ENCODE measurements around the gene EI24.

DNA sequence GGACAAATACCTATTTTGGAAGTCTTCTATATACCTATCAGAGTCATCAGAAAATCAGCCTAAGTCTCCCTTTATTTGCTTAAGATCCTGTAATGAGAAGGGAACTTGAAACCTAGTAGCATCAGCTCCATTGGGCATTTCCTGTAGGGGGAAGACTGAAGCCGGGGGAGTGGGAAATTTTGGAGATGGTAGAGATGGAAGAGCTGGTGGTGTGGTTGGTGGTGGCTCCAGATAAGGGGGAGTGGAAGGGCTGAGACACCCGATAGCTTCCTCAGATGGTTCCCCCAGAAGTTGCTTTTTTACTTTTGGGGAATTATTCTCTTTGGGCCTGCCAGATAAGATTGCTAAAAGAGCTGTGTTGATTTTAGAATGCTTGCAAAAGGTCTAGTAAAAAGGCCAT lies 16.4 kb upstream of the EI24 start:
- TF ChIP-seq CTCF (IDR thresholded peaks at IDR 0.05 in 2 of 3, conservative IDR thresholded peaks at IDR 0.05 in 1 of 3; ENCODE audit: insufficient read depth in 2 of 3, low read depth in 1 of 3, low read length in 3 of 3) (peak in 2 of 3 experiments; percentile 0 to 1; a peak in 1 of 6 replicates), ZNF384 (IDR thresholded peaks at IDR 0.05; ENCODE audit: low read depth, low read length) (peak; percentile 52), MLX (CRISPR knock-in tag; conservative IDR thresholded peaks at IDR 0.05) (no peak), NFE2L1 (tag; IDR thresholded peaks at IDR 0.05; ENCODE audit: borderline replicate concordance, low read depth) (no peak), FOXM1 (IDR thresholded peaks at IDR 0.05; ENCODE audit: low read depth) (peak; percentile 96), FOXM1 (CRISPR knock-in tag; IDR thresholded peaks at IDR 0.05; ENCODE audit: low read depth) (no peak), POLR2A (conservative IDR thresholded peaks at IDR 0.05) (no peak), ZNF274 (IDR thresholded peaks at IDR 0.05; ENCODE audit: borderline replicate concordance, low read depth, low read length) (peak; percentile 46; the same call in 1 of the 2 replicates), ZFX (CRISPR knock-in tag; IDR thresholded peaks at IDR 0.05) (no peak)
- TF ChIP-seq, protein P1, sequence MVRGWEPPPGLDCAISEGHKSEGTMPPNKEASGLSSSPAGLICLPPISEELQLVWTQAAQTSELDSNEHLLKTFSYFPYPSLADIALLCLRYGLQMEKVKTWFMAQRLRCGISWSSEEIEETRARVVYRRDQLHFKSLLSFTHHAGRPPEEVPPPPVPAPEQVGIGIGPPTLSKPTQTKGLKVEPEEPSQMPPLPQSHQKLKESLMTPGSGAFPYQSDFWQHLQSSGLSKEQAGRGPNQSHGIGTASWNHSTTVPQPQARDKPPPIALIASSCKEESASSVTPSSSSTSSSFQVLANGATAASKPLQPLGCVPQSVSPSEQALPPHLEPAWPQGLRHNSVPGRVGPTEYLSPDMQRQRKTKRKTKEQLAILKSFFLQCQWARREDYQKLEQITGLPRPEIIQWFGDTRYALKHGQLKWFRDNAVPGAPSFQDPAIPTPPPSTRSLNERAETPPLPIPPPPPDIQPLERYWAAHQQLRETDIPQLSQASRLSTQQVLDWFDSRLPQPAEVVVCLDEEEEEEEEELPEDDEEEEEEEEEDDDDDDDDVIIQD (CRISPR knock-in tag; IDR thresholded peaks at IDR 0.05): no peak
